NT2/D1 (cell line): Measurements from ENCODE around the gene SRM.

Source experiments
- YY1 ChIP-seq: IDR thresholded peaks from 2 replicates; pipeline ENCODE4 v1.6.1; 2011; ENCODE audit not compliant: insufficient read length, insufficient read depth
- ZNF274 ChIP-seq: IDR thresholded peaks from 2 replicates; pipeline ENCODE4 v1.6.1; 2011; ENCODE audit warnings: mild to moderate bottlenecking, low read depth, low read length

- TF ChIP-seq ZNF274, result no peak
- TF ChIP-seq YY1, result no peak
Observed at GRCh38 chr1:11026903-11027302, 32.9 kb downstream of the SRM start.
